IPS DF 4.7 (cell line): ENCODE results near the gene HNRNPF.

ENCODE experiments used
- DNase-seq: peaks from one replicate; pipeline ENCODE4 v3.0.0-alpha.2; 2013; ENCODE audit warnings: low spot score; ENCODE audit errors: extremely low read depth

Gene HNRNPF

DNA sequence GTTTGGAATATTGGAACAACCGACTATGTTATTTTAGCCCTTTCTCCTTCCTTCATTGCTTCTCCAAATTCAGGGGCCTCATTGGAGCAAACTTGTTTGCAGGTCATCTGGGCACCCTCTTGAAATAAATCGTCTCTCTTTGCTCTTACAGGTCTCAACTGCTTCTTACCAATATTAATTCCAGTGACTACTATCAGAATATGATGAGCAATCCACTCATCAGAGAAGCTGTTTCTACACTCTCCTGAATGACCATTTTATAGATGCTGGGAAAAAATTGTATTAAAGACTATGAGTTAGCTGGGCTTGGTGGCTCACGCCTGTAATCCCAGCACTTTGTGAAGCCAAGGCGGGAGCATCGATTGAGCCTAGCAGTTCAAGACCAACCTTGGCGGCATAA lies 12.5 kb upstream of the HNRNPF start:
- DNase-seq, result no peak

DNA sequence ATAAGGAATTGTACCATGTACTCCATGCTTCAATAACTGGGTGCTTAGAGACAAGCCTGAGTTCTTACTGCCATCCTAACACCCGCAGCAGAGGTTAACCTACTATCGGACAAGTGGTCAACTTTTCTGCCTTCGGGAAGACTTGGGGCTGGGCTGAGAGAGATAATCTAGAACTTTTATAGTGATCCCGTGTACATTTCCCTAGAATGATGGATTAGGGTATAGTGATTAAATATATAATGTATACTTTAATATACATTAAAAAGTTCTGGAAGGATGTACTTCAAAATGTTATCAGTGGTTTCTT lies 12.2 kb upstream of the HNRNPF start:
- no peak for DNase-seq

DNA sequence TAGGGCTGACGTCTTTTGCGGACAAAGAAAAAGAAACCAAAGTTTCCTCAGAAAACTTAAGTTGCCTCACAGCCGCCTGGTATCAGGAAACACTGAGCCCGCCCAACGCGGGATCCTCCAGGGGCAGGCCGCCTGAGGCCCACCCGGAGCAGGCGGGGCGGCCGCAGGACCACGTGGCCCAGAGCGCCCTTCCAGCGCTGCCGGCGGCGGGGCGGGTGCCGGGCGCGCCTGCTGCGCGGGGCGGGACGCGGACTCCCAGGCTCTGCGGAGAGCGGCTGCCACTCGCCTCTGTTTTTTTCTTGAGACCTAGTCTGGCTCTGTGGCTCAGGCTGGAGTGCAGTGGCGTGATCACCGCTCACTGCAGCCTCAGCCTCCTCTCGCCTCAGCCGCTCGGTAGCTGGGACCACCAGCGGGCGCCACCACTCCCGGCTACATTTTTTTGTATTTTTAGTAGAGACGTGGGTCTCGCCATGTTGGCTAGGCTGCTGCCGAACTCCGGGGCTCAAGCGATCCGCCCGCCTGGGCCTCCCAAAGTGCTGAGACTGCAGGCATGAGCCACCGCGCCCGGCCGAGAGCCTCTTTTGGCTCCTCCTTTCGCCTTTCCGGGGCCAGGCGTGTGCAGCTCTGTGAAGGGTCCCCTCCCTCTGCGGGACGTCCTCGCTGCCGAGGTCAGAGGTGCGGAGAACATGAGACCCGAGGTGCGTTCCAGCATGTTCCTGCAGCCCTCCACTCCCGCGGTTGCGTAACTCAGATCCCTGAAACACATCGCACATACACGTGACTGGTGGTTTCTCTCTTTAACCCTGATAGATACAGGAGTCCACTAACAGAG lies 11.6 kb upstream of the HNRNPF start:
- no peak for DNase-seq

DNA sequence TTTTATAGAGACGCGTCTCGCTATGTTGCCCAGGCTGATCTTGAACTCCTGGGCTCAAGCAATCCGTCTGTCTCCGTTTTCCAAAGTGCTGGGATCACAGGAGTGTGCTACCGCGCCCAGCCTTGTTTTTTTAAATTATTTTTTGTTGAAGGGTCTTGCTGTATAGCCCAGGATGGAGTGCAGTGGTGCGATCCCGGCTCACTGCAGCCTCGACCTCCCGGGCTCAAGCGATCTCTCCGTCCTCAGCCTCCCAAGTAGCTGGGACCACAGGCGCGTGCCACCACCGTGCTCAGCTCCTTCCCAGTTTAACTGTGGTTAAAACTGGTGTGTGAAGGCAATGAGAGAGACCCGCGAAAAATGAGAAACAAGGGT lies 11.0 kb upstream of the HNRNPF start:
- no peak for DNase-seq

DNA sequence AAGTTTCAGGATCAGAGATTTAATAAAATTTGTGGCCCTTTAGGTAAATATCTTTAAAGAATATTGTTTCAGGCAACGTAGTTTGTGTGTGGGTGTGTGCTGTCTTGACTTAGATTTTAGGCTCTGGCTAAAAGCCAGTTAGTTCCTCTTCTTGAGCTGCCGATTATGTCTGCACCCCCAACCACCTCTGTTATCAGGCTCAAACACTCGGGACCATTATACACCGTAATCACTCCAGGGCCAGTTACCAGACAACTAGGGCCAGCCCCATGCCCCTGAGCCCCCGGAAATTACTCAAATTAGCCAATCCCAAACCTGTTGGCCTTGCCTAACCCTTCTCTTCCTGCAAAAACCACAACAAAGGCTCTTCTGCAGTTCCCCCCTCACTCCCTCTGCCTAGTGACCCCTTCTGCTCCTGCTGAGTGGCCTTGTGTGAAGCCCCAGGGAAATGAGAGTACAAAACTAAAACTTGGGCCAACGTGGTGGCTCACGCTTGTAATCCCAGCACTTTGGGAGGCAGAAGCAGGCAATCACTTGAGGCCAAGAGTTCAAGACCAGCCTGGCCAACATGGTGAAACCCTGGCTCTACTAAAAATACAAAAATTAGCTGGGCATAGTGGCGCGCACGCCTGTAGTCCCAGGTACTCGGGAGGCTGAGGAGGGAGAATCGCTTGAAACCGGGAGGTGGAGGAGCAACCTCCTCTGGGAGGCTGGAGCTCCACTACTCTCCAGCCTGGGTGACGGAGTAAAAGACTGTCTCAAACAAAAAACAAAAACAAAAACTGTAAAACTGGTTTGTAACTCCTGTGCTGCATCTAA lies 9.2 kb upstream of the HNRNPF start:
- DNase-seq, result no peak

DNA sequence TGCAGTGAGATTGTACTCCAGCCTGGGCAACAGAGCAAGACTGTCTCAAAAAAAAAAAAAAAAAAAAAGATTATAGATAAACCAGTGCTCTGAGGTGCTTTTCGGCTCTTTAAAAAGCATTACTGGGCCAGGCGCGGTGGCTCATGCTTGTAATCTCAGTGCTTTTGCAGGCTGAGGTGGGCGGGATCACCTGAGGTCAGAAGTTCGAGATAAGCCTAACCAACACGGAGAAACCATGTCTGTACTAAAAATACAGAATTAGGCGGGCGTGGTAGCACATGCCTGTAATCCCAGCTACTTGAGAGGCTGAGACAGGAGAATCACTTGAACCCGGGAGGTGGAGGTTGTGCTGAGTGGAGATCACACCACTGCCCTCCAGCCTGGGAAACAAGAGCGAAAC lies 6.6 kb upstream of the HNRNPF start:
- DNase-seq, result no peak

DNA sequence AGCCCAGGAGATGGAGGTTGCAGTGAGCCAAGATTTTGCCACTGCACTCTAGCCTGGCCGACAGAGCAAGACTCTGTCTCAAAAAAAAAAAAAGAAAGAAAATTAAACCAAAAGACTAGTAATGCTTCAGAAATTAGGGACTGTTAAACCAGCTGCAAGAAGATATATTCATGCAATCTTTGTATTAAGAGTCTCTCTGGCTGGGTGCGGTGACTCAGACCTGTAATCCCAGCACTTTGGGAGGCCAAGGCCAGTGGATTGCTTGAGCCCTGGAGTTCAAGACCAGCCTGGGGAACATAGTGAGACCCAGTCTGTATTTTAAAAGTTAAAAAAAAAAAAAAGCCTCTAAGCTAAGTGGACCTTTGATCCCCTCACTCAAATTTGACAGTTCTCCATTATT lies 2.5 kb upstream of the HNRNPF start:
- no peak for DNase-seq

DNA sequence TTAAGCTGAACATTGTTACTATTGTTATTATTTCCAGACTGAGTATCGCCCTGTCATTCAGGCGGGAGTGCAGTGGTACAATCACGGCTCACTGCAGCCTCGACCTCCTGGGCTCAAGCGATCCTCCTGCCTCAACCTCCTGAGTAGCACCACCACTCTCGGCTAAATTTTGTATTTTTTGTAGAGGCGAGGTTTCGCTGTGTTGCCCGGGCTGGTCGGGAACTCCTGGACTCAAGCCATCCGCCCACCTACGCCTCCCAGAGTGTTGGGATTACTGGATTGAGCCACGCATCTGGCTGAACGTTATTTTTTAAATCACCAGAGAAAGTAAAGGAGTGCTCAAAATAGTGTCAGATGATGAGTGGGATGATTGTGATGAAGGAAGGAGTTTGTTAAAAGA lies 1.4 kb upstream of the HNRNPF start:
- no peak for DNase-seq

DNA sequence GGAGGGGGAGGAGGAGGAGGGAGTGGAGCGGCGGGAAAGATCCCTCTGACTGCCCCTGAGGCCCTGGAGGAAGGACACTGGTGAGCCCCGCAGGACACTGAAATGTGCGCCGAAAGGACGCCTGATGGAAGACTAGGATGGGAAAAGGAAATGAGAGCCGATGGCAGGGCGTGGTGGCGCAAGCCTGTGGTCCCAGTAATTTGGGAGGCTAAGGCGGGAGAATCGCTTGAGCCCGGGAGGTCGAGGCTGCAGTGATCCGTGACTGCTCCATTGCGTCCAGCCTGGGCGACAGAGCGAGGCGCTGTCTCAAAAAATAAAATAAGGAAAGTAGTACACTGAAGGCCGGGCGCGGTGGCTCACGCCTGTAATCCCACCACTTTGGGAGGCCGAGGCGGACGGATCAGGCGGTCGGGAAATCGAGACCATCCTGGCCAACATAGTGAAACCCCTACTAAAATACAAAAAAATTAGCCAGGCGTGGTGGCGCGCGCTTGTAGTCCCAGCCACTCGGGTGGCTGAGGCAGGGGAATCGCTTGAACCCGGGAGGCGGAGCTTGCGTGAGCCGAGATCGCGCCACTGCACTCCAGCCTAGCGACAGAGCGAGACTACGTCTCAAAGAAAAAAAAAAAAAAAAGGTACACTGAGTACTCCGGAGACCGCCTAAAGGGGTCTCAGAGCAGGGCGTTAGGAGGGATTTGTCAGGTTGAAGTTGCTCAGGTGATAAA lies 561 bp upstream of the HNRNPF start:
- no peak for DNase-seq

DNA sequence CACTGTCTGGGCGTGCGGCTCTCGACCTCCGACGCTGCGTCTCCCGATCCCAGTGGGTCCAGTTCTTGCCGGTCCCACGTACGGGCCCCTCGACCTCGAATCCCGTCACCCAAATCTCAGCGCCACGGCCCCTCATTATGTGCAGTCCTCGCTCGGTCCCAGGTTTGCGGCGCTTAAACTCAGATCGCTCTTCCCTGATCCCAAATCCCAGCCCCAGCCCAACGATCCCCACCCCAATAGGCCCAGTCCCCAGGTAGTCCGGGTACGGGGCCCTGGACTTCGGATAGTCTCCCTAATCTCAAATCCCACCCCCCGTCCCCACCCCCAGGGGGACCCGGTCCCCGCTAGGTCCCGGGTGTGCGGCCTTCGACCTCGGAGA lies 666 bp downstream of the HNRNPF start:
- DNase-seq, result no peak

DNA sequence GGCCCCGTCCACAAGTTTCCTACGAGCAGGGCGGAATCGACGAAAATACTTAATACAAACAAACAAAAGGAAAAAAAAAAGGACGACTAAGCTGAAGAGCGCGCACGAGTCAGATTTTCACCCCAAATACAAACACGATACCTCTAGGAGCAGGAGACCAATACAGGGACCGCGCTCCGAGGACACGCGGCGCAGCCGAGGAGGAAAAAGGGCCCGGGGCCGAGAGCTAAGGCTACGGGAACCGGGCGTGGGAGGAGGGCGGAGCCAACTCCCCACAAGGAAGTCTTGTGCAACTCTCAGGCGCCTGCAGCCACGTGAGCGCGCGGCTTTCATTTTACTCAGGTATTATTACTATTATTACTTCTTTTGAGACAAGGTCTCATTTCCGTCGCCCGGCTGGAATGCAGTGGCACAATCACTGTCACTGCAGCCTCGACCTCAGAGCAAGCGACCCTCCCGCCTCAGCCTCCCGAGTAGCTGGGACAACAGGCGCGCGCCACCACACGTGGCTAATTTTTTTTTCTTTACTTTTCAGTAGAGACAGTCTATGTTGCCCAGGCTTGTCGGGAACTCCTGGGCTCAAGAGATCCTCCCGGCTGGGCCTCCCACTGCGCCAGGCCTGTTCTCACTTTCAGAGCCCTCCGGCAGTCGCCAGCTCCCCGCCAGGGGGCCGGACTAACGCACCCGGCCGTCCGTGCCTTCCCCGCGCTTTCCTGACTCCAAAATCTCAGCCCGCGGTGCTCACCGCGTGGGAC lies 1.2 kb downstream of the HNRNPF start:
- DNase-seq, result no peak

DNA sequence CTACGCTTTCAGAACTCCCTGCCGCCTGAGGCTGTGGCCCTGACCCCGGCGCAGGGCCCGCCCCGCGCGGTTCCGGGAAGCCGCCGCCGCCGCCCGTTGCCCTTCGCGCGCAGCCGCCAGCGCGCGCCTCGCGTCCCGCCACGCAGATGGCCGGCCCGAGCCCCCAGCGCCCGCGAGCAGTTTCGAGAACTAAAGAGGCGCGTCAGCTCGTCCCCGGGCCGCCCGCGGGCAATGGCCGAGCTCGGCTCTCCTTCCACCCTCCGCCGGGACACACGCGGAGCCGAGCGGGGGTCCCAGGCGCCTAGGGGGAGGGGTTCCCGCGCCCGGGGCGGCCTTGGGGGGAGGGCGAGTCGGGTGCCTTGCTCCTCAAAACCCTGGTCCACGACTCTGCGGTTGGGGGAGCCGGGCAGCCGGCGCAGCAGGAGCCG lies 1.8 kb downstream of the HNRNPF start:
- no peak for DNase-seq

DNA sequence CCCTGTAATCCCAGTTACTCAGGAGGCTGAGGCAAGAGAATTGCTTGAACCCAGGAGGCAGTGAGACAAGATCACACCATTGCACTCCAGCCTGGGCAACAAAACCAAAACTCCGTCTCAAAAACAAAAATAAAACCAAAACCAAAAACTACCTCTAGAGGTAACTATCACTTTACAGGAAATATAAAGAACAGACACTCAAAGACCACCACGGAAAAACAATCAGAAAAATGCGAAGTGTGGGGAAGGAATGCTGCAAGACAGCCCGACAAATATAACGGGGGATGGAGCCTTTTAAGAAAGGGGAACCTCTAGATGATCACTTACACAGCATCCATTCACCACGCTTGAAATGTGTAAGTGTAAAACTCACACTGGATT lies 4.3 kb downstream of the HNRNPF start:
- DNase-seq, result no peak

DNA sequence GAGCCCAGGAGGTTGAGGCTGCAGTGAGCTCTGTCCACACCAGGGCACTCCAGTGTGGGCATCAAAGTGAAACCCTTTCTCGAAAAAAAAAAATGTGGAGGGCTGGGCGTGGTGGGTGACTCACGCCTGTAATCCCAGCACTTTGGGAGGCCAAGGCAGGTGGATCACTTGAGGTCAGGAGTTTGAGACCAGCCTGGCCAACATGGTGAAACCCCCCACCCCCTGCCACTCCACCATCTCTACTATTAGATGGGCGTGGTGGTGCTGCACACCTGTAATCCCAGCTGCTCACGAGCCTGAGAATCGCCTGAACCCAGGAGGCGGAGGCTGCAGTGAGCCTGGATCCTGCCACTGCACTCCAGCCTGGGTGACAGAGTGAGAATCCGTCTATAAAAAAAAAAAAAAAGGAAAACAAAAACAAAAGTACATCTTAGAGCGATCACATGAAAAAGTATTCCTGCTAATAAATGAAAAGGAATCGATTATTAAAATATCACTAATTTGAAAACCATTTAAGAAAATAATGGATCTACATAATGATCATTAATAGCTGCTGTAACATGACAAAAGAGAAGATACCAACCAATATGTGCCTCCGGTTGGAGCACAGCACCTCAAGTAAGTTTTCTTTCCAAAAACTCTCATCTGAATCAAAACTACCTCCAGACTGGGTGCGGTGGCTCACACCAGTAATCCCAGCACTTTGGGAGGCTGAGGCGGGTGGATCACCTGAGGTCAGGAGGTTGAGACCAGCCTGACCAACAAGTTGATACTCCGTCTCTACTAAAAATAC lies 4.9 kb downstream of the HNRNPF start:
- DNase-seq, result no peak

DNA sequence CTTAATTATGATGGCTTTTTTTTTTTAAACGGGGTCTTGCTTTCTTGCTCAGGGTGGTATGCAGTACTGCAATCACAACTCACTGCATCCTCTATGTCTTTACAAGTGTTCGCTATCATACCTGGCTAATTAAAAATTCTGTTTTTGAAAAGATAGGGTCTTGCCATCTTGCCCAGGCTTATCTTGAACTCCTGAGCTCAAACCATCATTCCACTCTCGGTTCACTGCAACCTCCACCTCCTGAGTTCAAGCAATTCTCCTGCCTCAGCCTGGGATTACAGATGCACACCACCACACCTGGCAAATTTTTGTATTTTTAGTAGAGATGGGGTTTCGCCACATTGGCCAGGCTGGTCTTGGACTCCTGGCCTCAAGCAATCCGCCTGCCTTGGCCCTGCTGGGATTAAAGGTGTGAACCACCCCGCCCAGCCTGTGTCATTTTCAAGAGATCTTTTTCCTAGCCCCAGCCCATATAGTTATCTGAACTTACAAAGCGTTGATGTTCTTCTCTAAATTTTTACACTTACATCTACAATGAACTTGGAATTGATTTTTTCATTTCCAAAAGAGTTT lies 6.0 kb downstream of the HNRNPF start:
- no peak for DNase-seq

DNA sequence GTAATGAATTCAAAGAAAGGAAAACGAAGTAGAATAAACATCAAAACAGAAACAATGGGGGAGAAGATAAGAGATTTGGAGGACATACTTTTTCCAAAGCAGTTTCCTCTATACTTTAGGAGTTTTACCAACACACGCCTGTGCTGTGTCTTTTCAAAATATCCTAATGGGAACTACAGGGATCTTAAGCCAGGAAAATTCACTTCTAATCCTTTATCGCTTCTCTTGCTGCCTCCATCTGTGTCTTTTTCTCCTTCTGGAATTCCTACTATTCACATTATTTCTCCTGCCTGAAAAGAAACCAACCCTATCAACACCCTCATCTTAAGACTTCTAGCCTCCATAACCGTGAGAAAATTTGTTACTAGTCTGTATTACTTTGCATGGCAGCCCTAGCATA lies 6.8 kb downstream of the HNRNPF start:
- no peak for DNase-seq

DNA sequence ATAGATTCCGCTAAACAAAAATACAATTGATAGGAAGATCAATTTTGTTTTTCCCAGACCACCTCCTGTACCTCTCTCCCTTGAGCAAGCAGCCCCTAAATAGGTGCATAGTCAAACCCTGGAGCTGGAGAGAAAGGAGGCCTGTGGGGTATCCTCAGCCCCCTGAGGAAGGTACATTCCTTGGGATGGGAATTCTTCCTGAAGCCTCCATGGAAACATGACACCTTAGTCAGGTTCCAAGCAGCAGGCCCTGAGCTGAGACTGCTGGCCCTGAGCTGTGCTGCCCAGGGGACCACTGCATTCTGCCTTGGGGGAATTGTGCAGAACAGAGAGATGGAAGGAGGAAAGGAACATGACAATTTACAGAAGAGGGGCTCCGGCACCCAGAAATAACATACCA lies 7.4 kb downstream of the HNRNPF start:
- no peak for DNase-seq

DNA sequence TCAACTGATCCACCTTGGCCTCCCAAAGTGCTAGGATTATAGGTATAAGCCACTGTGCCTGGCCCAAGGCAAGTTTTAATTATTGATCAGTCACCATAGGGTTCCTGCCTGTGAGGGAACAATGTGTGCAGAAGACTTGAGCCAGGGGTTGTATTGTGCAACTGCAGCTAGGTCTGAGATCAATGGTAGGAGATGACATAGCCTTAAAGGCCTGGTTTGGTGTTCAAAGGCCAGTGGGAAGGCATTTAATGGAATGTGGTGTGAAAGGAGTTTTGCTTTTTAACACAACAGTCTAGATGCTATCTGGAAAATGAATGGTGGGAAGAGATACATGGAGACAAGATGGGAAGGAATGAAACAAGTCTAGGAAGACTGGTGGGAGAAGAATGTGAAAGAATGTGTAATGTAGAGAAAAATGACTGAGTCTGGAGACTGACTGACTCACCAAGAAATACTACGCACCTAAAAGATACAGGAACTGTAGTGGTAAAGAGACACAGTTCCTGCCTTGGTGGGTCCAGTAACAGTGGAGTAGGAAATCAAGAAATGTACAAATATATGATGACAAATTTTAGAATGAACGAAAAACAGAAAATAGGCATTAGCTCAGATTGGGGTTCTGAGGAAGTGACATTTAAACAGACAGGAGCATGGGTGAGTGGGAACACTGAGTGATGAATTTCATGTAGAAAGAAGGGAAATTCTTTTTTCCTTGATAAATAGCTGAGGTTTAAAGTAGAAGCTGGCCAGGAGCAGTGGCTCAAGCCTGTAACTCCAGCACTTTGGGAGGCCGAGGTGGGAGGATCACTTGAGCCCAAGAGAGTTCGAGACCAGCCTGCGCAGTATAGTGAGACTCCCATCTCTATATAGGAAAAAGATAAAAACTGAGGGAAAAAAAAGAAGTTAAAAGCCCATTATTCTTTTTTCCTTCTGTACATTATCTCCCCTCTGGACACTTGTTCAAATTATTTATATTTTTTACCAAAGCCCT lies 9.4 kb downstream of the HNRNPF start:
- no peak for DNase-seq

DNA sequence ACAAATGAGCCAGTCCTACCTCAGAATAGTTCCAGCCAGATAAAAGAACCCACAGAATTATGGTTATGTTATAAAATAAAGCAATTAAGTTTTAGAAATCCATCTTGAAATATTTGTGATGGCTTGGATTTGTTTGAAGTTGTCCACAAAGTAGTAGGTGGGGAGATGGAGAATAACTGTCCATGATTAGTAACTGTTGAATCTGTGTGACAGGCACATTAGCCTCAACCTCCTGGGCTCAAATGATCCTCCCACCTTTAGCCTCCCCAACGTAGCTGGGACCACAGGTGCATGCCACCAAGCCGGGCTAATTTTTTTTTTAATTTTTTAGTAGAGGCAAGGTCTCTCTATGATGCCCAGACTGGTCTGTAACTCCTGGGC lies 10.1 kb downstream of the HNRNPF start:
- no peak for DNase-seq
